Activated CD4-positive, alpha-beta T cell treated with anti-CD3 and anti-CD28 coated beads, Interleukin-2, Interleukin-6, amounts not matched to agents 100 ng/mL and 50 ng/mL, durations not matched to agents 16 hours and 8 hours (primary cell): ENCODE measurements around the gene NOP14.
A peak's percentile ranks its signal among the peaks of the same experiment; 100 is the strongest.
"Not testable (repeated sequence)": the region's sequence is repeated elsewhere in the genome, so short reads cannot be mapped to it uniquely, and the experiment has no call there.

Experiments
- DNase-seq: peaks from one replicate; pipeline ENCODE4 v3.0.0-alpha.2; 2020

Gene NOP14

DNA sequence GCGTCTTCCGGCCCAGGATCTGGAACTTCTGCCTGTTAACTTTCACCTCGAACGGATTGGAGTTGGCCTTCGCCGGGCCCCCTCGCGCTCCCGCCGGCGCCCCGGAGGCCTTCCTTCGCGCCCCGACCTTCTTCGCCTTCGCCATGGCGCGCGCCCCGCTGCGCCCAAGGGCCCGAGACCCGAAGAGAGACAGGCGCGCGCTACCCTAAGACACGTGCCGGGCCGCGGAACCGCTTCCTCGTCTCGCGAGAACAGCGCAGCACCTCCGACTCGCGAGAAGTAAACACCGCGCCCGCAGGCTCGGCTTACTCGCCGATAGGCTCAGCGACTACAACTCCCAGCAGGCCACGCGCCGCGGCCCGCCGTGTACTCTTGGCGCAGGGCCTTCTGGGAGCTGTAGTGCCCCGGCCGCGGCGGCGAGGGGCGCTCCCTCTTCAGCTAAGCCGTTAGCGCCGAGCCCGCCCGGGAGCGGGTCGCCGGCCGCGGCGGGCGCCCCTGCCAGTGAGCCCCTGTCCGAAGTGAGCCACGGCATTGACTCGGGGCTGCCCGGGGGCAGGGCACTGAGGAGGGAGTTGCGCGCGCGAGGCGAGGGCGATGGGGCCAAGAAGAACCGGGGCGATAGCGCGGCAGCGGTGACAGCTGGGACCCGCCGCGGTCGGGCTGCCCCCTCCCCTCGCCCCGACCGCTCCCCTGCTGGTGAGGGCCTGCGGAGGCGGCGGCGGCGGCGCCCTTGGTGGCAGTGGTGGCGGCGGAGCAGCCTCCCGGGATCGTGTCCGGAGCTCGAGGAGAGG is at the start of gene NOP14, which contains the start of gene GRK4:
Gene NOP14, minus strand, starts transcription at position 232 of the 791 bp plus-strand sequence. Its CDS starts 87 bp downstream, at position 145.
Gene GRK4, plus strand, starts transcription at position 397 of the 791 bp plus-strand sequence. CDS start 500 bp downstream, outside the sequence.
- peak; percentile 99 for DNase-seq

DNA sequence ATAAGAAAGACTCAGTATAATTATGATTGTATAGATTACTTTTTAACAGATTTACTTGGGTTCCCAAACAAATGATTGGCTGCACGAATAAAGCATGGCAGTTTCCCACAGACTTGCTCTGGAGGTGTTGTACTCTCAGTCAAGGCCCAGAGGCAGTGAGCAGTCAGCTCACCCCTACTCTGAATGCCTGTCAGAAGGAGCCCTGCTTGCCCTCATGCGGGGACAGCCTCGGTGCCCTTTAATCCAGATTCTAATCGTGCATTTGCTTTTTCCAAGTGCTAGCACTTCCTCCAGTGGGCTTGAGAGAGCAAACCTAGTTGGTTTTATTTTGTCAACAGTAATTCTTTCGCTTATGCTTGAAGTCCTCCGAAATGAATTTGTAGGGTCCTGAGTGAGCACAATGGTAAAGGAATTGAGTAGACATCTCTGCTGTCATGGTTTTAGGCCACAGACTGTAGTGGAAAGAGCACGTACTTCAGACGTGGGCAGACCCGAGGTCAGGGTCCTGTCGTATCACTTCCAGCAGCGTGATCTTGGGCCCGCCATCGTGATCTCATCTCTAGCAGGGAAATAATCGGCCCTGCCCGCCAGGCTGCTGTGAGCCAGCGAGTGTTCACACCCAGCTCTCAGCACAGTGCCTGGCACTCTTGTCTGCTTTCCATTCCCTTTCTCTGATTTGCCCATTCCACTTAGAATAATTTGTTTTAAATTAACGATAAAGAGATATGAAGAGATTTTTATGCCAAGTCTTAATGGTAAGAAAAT is 48.4 kb upstream of the NOP14 start:
- DNase-seq: no peak

DNA sequence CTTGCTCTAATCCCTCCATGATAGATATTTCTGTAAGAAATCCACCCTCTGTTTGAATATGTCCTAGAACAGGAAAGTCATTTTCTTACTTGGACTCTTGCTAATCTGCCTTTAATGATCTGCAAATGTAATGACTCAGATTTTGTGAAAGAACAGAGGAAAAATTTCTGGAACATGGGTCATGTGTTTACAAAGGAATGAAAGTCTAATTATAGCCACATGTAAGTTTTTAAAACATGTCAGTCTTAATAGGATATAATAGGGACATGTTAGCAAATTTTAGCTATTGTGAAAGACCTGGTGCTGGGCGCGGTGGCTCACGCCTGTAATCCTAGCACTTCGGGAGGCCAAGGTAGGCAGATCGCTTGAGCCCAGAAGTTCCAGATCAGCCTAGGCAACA is 47.8 kb upstream of the NOP14 start:
- no peak for DNase-seq

DNA sequence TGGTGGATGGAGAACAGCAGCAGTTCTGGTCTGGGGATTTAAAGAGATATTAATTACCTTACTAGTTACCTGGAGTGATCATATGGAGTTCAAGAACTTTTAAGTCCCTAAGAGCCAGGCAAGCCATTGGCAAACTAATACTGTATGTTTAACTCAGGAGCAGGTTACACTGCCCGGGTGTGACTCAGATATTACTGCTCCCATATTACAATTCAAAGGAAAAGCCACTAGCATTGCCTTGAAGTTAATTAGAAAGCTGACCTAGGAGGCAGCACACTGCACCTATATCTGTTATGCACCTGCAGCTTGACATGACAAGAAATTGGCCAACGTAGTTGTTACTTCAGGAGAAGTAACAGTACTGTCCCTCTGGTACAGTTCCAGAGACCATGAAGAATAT is 47.4 kb upstream of the NOP14 start:
- no peak for DNase-seq

DNA sequence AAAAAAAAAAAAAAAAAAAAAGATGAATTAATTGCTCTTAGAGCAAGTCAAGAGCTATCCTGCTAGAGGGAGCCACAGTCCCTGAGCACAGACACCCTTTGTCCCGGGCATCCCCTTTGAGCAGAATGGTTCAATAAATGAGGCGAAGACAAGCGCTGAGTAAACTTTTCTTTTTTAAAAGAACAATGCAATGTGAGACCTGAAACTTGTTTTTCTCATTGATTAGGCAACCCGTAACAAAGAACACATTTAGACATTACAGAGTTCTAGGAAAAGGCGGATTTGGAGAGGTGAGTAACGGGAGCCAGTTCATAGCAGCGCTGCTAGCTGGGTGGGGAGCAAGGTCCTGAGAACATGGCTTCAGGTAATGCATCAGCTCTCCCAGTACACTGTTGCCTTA is 46.2 kb upstream of the NOP14 start:
- DNase-seq: peak; percentile 57

DNA sequence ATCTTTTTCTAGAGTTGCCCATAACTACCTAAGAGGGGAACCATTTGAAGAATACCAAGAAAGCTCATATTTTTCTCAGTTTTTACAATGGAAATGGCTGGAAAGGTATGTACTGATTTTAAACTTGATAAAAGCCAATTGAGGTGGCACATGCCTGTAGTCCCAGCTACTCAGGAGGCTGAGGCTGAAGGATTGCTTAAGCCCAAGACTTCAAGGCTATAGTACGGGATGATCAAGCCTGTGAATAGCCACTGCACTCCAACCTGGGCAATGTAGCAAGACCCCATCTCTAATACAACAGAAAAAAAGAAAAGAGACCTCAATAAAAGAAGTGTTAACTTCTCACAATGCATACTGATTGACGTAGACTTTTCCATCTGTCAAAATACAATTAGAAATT is 44.5 kb upstream of the NOP14 start:
- no peak for DNase-seq

DNA sequence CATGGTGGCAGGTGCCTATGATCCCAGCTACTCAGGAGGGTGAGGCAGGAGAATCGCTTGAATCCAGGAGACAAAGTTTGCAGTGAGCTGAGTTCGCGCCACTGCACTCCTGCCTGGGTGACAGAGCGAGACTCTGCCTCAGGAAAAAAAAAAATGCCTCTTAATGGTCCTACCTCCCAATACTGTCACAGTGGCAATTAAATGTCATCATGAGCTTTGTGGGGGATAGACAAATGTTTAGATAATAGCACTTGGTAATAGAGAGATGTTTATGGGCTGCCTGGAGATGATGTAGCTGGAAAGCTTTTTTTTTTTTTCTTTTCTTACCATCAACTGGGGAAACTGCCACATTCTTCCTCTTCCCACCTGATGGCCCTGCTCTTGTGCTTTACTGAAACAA is 33.2 kb upstream of the NOP14 start:
- DNase-seq: no peak

DNA sequence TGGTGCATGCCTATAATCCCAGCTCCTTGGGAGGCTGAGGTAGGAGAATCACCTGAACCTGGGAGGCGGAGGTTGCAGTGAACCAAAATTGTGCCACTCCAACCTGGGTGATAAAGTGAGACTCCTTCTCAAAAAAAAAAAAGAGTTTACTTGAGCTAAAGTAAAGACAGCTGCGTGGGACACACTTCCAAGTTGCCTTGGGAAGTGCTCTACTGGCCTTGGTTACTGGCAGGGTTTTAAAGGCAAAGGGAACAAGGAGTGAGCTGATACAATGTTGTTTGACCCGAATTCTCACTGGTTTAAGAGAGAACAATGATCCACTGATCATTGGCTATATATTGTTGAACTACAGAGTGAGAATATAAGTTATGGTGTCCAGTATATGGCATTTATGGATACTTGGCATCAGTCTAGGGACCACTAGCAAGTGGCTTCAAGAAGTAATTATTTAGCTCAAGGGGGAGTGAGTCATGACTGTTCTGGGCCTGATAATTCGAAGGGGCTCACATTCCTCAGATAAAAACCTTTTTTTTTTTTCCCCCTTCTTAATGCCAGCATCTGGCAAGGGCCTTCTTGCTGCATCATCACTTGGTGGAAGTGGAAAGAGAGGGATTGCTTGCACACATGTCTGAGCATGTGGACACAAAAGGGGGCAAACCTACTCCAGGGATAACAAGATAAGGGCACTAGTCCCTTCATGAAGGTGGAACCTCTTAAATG is 32.5 kb upstream of the NOP14 start:
- DNase-seq: no peak

DNA sequence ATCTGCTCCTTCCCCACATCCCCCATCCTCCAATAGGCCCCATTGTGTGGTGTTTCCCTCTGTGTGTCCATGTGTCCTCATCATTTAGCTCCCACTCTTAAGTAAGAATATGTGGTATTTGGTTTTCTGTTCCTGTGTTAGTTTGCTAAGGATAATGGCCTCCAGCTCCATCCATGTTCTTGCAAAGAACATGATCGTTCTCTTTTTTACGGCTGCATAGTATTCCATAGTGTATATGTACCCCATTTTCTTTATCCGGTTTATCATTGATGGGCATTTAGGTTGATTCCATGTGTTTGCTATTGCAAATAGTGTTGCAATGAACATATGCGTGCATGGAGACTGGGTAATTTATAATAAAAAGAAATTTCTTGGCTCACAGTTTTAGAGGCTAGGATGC is 31.7 kb upstream of the NOP14 start:
- no peak for DNase-seq

DNA sequence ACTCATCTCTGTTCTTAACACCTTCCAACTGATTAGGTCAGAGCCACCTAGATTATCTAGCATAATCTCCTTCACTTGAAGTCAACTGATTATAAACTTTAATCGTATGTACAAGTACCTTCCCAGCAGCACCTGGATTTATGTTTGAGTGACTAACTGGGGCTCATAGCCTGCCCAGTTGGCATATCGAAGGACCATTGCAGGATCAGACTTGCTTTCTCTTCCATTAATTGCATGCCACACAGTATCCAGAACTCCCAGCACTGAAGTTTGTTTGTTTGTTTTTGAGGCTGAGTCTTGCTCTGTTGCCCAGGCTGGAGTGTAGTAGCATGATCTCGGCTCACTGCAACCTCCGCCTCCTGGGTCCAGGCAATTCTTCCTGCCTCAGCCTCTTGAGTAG is 28.0 kb upstream of the NOP14 start:
- DNase-seq: no peak

DNA sequence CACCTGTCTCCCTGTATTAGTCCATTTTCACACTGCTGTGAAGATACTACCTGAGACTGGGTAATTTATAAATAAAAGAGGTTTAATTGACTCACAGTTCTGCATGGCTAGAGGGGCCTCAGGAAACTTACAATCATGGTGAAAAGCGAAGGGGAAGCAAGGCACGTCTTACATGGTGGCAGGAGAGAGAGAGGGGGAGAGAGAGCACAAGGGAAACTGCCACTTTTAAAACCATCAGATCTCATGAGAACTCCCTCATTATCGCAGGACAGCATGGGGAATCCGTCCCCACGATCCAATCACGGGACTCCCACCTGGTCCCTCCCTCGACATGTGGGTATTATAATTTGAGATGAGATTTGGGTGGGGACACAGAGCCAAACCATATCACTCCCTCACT is 20.5 kb upstream of the NOP14 start:
- not testable (repeated sequence) for DNase-seq

DNA sequence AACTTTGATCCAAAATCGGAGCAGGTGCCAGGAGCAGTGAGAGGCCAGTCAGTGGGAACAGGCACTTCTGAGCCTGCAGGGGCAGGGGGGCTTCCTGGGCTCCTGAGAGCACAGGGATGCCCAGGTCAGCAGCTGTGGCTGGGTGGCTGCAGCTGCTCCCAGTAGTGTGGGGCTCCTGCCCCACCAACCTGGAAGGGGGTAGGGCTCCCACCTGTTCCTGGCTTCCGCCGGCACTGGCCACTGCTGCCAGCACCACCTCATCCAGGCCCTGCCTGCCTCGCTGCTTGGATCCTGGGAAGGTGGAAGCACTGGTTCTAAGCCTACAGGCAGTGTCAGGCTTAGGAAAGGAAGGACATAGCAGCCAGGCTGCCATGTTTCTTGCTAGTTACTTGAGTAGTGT is 18.8 kb upstream of the NOP14 start:
- no peak for DNase-seq

DNA sequence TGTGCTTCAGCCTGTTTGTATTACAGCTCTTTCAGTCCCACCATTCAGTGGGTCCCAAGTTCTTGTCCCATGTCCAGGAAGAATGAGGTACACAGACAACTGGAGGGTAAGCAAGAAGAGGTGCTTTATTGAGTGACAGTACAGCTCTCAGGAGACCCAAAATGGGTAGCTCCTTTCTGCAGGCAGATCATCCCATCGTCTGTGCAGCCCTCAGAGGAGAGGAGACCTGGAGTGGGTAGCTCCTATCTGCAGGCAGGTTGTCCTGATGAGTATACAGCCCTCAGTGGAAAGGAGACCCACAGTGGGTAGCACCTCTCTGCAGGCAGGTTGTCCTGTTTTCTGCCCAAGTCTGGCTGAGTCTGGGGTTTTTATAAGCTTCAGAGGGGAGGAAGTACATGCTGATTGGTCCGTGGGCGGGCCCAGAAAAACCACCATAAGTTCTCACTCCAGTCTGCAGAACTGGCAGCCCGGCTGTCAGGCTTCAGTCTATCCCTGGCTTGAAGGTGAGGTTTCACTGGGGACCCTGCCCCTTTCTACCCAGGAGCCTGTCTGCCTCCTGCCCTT is 18.1 kb upstream of the NOP14 start:
- no peak for DNase-seq

DNA sequence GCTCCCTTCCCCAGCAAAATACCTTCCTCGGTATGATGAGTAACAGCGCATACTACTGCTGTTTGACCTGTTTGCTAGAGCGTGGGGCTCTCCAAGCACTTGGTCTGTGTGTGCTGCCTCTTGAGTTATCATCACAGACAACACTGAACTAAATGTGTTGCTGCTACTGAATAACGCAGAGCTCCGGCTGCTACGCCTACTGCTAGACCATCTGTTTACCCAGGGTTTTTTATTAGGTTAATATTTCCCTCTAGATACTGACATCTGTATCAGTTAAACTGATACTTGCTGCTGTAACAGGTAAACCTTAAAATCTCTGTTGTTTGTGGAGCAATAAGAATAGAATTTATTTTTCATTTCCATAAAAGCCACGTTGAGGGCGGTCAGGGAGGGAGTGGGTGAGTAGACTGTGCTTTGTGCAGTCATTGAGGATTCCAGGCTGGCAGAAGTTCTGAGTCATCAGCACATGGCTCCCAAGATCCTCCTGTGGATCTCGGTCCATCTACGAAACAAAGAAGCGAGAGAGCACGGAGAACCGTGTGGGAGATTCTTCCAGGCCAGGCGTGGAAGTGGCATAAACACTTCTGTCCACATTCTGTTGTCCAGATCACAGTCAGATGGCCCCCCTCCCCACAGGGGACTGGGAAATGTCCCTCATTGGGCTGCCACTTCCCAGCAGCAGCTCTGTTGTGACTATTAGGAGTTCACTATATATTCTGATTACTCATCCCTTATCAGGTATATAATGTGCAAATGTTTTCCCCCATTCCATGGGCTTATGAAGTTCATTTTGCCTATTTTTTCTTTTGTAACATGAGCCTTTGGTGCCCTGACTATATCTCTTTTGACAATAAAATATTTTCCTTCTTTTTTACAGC is 14.2 kb upstream of the NOP14 start:
- no peak for DNase-seq

DNA sequence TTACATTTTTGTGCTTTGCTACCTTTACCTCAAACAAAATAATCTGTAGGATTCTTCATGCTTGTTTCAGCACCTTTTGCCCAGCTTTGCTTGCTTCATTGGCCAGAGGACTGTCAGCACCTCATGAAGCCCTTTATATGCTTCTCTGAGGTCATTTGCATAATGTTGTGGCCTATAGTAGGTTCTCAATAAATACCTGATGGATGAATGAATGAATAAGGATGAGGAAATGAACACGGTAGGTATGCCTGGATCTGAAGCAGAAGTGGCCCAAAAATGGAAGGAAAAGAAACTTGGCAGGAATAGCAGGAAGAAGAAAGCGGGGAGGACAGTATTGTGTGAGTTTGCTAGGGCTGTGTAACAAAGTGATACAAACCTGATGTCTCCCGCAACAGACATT is 8.1 kb upstream of the NOP14 start:
- no peak for DNase-seq

DNA sequence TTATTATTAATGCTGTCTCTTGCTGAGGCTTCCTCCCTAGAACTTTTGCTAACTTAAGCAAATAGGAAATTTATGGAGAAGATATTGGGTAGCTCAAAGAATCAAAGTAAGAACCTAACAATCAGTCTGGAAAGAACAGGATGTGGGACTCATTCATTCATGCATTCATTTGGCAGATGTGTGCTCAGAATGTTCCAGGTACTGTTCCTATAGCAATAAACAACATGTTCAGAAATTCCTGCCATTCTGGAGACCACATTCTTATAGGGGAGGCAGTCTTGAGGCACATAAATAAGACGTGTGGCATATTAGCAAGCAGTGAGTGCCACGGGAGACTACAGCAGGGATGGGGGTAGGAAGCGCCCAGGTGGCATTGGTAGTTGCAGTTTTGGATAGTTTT is 5.2 kb upstream of the NOP14 start:
- DNase-seq: no peak

DNA sequence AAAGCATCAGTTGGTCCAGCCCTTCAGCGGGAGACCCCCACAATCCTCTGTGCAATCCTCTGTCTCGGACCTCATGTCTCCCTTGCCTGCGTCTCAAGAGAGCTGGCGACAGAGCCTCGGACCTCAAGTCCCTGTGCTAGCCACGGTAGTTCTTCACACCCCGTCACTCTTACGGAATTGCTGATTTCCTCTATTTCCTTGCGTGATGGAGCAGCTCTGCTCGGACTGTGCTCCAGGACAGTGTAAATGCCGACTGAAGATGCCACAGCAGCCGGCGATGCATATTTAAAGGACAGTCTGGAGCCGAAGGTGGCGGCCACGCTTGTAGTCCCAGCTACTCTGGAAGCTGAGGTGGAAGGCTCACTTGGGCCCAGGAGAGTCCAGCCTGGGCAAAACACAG is 2.1 kb upstream of the NOP14 start:
- no peak for DNase-seq

DNA sequence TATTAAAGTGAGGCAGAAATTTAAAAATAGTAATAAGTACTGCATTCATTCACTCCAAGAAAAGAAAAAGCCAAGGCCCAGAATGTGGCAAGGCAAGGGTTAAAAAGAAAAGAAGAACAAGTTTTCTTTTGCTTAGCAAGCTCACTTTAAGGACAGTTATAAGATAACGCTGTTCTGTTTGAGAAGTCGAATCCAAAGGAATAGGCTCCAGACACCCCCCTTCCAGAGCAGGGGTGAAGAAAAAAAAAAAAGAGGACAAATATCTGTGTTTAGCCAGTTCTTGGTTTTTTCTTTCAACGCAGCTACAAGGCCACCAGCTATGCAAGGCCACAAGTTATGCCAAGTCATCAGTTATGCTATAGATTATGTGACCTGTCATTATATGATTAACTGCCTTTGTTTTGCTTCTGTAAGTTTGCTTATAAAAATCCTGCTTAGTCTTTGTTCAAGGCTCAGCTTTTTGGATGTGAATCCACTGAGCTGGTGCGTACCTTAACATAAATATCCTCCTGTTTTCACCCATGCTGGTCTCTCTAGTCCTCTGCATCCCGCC is 1.6 kb upstream of the NOP14 start:
- DNase-seq: no peak

DNA sequence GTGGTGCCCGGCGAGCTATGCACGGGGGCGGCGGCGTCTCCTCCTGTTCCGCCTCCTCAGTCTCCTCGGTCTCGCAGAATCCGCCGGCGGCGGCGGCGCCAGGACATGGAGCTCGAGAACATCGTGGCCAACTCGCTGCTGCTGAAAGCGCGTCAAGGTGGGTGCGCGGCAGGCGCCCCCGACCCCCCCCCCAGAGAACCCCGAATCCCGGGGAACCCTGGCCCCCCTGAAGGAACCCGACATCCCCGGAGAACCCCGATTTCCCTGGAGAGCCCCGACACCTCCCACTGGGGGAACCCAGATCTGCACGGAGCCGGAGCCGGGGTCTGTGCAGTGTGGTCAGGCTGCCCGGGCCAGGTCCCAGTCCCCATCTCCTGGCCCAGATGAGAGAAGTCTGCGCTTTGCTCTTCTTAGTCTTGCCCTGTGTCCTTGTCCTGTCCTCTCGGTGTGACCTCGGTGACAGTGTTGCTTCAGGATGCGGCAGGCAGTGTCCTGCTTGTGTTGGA is 813 bp upstream of the NOP14 start:
- peak; percentile 62 for DNase-seq

DNA sequence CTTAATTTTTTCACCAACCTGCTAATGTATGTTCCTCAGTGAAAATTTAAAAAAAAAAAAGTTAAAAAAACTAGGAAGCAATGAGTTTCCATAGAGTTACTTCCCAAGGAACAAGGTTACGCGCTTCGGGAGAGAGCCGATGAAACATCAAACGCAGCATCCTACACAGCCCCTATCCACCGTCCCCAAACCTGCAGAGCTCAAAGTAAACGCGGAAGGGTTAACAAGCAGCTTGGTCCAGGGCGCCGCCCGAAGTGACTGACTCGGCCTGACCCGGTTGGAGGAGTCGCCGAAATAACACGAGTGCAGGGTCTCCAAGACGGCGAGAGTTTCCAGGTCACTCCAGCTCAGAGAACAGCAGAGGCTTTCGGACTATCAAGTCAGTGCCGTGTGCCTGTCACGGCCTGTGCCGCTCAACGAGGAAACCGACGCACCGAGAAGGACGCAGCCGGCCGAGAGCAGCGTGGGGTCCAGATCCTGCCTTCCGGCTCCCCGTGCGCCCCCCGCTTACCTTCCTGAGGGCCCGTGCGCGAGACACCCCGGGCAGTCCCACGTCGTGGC is 512 bp downstream of the NOP14 start:
- DNase-seq: peak; percentile 56

DNA sequence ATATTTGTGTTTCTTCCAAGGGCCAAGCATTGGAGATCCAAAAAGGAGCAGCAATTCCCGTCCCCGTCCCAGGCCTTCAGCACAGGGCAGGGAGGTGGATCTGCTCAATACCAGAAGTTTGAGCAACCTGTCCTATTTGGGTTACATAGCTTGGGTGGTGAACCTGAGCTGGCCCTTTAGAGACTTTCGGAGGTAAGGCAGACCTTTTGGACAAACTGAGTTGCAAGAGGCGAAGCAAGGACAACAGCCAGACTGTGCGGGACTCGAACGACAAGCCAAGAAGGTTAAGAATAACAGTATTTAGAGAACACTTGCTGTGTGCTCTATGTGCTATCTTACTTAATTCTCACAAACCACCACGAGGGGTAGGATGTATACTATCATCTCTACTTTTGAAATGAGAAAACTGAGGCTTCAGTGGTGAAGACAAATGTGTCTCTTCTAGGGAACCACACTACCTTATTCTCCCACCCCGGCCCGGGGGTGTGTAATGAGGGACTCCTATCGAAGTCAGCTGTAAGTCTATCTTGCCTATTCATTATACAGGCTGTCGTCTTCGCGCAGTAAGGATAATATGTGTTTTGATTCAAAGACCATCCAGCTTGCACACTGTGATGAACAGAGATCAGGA is 1.3 kb downstream of the NOP14 start:
- peak; percentile 89 for DNase-seq
